ENCODE results near the gene C3orf22.

DNA sequence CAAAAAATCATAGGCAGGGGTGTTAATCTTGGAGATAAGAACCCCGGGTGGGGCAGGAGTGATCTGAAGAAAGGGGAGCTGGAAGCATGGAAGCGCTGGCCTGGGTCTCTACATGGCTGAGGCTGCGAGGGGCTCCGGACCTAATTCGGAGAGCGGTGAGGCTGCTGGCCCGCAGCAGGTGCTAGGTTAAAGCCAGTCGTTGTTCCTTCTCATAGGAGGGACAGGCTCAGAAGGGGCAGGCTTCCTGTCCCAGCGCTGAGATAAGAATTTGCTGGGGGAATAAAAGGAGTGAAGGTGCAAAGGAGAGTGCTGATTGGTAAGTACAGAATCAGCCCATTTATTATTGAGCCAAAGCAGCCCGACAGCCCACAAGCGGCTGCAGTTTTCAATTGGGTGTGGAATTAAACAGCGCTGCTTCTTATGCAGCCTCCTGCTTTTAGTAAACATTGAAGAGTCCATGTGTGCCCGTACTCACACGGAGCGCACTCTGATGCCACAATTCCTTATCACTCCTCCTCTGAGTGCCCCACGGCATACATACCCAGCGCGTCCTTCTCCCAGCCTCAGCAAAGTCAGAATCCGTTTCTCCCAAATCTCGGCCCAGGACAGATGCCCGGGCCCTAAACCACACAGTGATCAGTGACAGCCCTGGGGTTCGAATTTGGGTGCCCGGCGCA, 17.6 kb downstream of the C3orf22 start:
- no peak for TF ChIP-seq EZH2 (IDR thresholded peaks at IDR 0.05; ENCODE audit: low read depth)
- TF ChIP-seq, protein P1, sequence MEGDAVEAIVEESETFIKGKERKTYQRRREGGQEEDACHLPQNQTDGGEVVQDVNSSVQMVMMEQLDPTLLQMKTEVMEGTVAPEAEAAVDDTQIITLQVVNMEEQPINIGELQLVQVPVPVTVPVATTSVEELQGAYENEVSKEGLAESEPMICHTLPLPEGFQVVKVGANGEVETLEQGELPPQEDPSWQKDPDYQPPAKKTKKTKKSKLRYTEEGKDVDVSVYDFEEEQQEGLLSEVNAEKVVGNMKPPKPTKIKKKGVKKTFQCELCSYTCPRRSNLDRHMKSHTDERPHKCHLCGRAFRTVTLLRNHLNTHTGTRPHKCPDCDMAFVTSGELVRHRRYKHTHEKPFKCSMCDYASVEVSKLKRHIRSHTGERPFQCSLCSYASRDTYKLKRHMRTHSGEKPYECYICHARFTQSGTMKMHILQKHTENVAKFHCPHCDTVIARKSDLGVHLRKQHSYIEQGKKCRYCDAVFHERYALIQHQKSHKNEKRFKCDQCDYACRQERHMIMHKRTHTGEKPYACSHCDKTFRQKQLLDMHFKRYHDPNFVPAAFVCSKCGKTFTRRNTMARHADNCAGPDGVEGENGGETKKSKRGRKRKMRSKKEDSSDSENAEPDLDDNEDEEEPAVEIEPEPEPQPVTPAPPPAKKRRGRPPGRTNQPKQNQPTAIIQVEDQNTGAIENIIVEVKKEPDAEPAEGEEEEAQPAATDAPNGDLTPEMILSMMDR (conservative IDR thresholded peaks at IDR 0.05), result no peak
